Muscle of back (tissue), 11 donors: ENCODE results near the gene SULT2B1. TPM values are rescaled to one million over a fixed set of nuclear protein-coding genes. Genes with fewer than 3 reads are reported as not detected.
A peak's percentile ranks its signal among the peaks of the same experiment; 100 is the strongest.
"Not testable (repeated sequence)": the region's sequence is repeated elsewhere in the genome, so short reads cannot be mapped to it uniquely, and the experiment has no call there.

Experiments
- DNase-seq, 3 donors: peaks; one replicate each; pipeline versions ENCODE4 v3.0.0 to v3.0.0-alpha.2; 2013
- polyA plus RNA-seq, 10 donors: library from polyadenylated mRNA; unstranded; fragments of 120-200 nt; gene quantifications; one replicate each; pipeline ENCODE4 v1.2.1, GENCODE V29; 2013; ENCODE audit not compliant: insufficient read length in 10 of 10

SULT2B1 gene
- polyA plus RNA-seq, 10 donors, result 0.21 to 3.5 (median 0.40) TPM; not detected in 4

GRCh38 chr19:48618278-48618915 lies 66.4 kb downstream of the SULT2B1 start:
- no peak for DNase-seq

DNA sequence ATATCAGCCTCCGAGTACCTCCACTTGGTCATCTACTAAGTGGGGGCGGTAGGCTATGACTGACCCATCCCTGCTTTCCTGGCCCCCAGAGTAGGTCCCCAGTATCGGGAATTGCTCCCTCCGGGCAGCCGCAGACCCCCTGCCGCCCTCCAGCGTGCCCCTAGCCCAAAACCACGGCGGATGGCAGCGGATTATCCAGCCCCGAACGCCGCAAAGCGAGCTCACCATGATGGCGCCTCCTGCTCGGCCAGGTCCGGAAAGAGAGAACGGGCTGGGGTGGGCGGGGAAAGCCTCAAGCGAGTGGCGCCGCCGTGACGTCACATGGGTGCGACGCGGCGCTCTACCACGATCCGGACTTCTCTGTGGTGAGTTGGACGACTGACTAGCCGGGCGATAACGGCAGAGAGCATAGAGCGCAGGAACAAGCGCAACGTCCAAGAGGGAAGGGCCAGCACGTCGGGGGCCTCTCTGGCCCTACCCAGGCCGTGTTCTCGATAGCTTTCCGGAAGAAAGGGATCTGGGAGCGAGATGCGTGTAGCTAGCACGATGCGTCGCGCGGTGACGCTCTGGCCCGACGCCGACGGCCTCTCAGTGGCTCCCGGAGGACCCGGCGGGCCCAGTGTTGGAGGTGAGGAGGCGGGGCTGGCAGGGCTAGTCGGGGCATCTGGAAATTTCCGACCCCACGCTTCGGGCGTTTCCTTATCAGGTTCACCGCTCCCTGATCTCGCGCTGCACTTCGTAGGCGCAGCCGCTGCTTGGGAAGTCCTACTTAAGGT lies 67.1 kb downstream of the SULT2B1 start, which contains the start of the genes RPL18 and SPHK2:
Gene RPL18 (minus strand): TSS at position 263 of the 776 bp plus-strand sequence. CDS start 35 bp downstream, at position 228.
Gene SPHK2 (plus strand): TSS at position 591 of the 776 bp plus-strand sequence. CDS start 1,009 bp downstream, outside the sequence.
- peak; percentile 99 to 100 (median 100) for DNase-seq

- no peak for DNase-seq
Observed at GRCh38 chr19:48619692-48620585, 68.0 kb downstream of the SULT2B1 start.

GRCh38 chr19:48623556-48624066 lies 71.6 kb downstream of the SULT2B1 start:
- DNase-seq, result no peak

GRCh38 chr19:48624067-48624594 lies 72.2 kb downstream of the SULT2B1 start:
- DNase-seq, result peak; percentile 97 to 99 (median 98)

- DNase-seq, result no peak
Observed at GRCh38 chr19:48624791-48625723, 73.1 kb downstream of the SULT2B1 start.

DNA sequence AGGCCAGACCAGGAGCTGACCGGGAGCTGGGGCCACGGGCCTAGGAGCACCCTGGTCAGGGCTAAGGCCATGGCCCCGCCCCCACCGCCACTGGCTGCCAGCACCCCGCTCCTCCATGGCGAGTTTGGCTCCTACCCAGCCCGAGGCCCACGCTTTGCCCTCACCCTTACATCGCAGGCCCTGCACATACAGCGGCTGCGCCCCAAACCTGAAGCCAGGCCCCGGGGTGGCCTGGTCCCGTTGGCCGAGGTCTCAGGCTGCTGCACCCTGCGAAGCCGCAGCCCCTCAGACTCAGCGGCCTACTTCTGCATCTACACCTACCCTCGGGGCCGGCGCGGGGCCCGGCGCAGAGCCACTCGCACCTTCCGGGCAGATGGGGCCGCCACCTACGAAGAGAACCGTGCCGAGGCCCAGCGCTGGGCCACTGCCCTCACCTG lies 73.9 kb downstream of the SULT2B1 start:
- no peak for DNase-seq

- DNase-seq, result no peak
Observed at GRCh38 chr19:48627201-48627864, 75.4 kb downstream of the SULT2B1 start.

GRCh38 chr19:48627865-48628314 lies 75.9 kb downstream of the SULT2B1 start:
- no peak for DNase-seq

DNA sequence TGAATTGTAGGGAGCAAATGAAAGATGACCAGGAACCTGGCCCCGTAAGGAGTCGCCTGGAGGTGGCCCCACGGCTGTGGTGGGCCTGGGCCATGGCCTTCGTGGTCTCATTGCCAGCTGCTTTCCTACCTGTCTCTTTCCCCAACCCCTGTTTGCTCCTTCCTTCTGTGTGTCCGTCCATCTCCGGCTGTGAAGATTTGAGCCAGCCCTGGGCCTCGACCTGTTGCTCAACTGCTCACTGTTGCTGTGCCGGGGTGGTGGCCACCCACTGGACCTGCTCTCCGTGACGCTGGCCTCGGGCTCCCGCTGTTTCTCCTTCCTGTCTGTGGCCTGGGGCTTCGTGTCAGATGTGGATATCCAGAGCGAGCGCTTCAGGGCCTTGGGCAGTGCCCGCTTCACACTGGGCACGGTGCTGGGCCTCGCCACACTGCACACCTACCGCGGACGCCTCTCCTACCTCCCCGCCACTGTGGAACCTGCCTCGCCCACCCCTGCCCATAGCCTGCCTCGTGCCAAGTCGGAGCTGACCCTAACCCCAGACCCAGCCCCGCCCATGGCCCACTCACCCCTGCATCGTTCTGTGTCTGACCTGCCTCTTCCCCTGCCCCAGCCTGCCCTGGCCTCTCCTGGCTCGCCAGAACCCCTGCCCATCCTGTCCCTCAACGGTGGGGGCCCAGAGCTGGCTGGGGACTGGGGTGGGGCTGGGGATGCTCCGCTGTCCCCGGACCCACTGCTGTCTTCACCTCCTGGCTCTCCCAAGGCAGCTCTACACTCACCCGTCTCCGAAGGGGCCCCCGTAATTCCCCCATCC lies 76.7 kb downstream of the SULT2B1 start:
- no peak for DNase-seq

- DNase-seq, result no peak
Observed at GRCh38 chr19:48629297-48629598, 77.3 kb downstream of the SULT2B1 start.

GRCh38 chr19:48629599-48630295 lies 77.8 kb downstream of the SULT2B1 start:
- peak in 1 of 3 donors; percentile 60 for DNase-seq

DNA sequence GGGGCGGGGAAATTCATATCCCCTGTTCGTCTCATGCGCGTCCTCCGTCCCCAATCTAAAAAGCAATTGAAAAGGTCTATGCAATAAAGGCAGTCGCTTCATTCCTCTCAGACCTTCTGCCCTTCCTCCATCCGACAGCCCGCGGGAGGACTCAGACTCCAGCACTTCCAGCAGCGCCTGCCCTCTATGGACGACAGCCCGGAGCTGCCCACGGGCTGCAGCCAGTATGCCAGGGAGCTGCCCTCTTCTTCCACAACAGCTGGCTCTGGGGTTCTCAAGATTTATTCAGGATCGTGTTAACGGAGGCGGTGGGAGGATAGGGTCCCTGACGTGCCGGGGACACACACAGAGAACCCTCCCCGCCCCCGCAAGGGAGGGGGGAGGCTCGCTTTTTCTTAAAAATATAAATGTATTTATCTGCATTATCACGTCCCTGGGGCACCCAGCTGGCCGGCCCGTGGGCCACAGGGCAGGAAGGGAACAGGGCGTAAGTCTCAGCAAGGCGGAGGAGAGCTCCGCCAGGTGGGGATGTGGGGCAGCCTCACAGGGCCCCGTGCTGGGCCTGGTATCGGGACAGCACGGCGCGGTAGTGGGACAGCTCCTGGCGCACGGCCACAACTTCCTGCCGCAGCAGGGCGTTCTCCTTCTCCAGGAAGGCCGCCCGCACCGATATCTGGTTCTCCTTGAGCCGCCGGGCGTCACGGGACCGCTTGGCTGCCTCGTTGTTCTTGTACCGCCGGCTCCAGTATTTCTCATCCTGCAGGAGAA lies 78.5 kb downstream of the SULT2B1 start:
- DNase-seq, result peak in 1 of 3 donors; percentile 83

GRCh38 chr19:48631225-48631624 lies 79.3 kb downstream of the SULT2B1 start:
- DNase-seq, result no peak

- not testable (repeated sequence) for DNase-seq
Observed at GRCh38 chr19:48632286-48632685, 80.3 kb downstream of the SULT2B1 start.

- DNase-seq, result no peak
Observed at GRCh38 chr19:48632692-48633147, 80.7 kb downstream of the SULT2B1 start.
